HL-60 (cell line): ENCODE results near the gene NFE2.

Experiments used
- TF ChIP-seq, protein P1 (sequence below): IDR thresholded peaks from one replicate; pipeline ENCODE4 v1.5.1; 2011; ENCODE audit warnings: low read length, control low read depth, inconsistent platforms; ENCODE audit not compliant: insufficient read depth
- TF ChIP-seq, protein P2 (sequence below): IDR thresholded peaks from 2 replicates; pipeline ENCODE4 v1.6.1; 2012; ENCODE audit warnings: low read depth; ENCODE audit not compliant: insufficient replicate concordance

DNA sequence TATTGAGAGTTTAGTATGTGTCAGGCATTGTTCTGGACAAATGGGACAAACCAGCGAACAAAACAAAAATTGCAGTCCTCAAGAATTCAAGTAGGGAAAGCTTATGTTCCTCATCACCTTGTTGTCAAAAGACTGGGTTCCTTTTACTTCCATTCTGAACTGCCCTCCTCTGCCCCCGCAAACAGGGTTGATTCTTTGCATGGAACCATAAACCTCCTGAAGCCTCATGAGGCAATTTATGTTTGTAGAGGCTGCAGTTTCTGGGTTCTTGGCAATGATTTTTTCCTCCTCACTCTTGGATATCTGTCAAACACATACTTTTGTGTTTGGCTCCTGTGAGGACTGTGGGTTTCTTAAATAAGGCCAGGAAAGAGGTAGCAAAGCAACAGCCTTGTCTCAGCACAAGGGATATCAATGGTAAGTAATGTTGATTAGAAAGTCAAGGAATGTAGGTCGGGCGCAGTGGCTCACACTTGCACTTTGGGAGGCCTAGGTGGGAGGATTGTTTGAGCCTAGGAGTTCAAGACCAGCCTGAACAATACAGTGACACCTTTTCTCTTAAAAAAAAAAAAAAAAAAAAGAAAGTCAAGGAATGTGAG is 38.0 kb upstream of the NFE2 start:
- TF ChIP-seq, protein P1, sequence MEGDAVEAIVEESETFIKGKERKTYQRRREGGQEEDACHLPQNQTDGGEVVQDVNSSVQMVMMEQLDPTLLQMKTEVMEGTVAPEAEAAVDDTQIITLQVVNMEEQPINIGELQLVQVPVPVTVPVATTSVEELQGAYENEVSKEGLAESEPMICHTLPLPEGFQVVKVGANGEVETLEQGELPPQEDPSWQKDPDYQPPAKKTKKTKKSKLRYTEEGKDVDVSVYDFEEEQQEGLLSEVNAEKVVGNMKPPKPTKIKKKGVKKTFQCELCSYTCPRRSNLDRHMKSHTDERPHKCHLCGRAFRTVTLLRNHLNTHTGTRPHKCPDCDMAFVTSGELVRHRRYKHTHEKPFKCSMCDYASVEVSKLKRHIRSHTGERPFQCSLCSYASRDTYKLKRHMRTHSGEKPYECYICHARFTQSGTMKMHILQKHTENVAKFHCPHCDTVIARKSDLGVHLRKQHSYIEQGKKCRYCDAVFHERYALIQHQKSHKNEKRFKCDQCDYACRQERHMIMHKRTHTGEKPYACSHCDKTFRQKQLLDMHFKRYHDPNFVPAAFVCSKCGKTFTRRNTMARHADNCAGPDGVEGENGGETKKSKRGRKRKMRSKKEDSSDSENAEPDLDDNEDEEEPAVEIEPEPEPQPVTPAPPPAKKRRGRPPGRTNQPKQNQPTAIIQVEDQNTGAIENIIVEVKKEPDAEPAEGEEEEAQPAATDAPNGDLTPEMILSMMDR: no peak
- TF ChIP-seq, protein P2, sequence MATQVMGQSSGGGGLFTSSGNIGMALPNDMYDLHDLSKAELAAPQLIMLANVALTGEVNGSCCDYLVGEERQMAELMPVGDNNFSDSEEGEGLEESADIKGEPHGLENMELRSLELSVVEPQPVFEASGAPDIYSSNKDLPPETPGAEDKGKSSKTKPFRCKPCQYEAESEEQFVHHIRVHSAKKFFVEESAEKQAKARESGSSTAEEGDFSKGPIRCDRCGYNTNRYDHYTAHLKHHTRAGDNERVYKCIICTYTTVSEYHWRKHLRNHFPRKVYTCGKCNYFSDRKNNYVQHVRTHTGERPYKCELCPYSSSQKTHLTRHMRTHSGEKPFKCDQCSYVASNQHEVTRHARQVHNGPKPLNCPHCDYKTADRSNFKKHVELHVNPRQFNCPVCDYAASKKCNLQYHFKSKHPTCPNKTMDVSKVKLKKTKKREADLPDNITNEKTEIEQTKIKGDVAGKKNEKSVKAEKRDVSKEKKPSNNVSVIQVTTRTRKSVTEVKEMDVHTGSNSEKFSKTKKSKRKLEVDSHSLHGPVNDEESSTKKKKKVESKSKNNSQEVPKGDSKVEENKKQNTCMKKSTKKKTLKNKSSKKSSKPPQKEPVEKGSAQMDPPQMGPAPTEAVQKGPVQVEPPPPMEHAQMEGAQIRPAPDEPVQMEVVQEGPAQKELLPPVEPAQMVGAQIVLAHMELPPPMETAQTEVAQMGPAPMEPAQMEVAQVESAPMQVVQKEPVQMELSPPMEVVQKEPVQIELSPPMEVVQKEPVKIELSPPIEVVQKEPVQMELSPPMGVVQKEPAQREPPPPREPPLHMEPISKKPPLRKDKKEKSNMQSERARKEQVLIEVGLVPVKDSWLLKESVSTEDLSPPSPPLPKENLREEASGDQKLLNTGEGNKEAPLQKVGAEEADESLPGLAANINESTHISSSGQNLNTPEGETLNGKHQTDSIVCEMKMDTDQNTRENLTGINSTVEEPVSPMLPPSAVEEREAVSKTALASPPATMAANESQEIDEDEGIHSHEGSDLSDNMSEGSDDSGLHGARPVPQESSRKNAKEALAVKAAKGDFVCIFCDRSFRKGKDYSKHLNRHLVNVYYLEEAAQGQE: no peak
